HG02642 (cell line): ENCODE results near the gene ZC3H13.

Experiments used
- ATAC-seq: cut with Tn5 transposase; IDR thresholded peaks from one replicate; pipeline ENCODE4 v1.9.1; 2021; ENCODE audit warnings: mild to moderate bottlenecking; ENCODE audit not compliant: unreplicated experiment, poor library complexity

The ZC3H13 gene, protein sequence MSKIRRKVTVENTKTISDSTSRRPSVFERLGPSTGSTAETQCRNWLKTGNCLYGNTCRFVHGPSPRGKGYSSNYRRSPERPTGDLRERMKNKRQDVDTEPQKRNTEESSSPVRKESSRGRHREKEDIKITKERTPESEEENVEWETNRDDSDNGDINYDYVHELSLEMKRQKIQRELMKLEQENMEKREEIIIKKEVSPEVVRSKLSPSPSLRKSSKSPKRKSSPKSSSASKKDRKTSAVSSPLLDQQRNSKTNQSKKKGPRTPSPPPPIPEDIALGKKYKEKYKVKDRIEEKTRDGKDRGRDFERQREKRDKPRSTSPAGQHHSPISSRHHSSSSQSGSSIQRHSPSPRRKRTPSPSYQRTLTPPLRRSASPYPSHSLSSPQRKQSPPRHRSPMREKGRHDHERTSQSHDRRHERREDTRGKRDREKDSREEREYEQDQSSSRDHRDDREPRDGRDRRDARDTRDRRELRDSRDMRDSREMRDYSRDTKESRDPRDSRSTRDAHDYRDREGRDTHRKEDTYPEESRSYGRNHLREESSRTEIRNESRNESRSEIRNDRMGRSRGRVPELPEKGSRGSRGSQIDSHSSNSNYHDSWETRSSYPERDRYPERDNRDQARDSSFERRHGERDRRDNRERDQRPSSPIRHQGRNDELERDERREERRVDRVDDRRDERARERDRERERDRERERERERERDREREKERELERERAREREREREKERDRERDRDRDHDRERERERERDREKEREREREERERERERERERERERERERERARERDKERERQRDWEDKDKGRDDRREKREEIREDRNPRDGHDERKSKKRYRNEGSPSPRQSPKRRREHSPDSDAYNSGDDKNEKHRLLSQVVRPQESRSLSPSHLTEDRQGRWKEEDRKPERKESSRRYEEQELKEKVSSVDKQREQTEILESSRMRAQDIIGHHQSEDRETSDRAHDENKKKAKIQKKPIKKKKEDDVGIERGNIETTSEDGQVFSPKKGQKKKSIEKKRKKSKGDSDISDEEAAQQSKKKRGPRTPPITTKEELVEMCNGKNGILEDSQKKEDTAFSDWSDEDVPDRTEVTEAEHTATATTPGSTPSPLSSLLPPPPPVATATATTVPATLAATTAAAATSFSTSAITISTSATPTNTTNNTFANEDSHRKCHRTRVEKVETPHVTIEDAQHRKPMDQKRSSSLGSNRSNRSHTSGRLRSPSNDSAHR (N-terminal part only)

DNA sequence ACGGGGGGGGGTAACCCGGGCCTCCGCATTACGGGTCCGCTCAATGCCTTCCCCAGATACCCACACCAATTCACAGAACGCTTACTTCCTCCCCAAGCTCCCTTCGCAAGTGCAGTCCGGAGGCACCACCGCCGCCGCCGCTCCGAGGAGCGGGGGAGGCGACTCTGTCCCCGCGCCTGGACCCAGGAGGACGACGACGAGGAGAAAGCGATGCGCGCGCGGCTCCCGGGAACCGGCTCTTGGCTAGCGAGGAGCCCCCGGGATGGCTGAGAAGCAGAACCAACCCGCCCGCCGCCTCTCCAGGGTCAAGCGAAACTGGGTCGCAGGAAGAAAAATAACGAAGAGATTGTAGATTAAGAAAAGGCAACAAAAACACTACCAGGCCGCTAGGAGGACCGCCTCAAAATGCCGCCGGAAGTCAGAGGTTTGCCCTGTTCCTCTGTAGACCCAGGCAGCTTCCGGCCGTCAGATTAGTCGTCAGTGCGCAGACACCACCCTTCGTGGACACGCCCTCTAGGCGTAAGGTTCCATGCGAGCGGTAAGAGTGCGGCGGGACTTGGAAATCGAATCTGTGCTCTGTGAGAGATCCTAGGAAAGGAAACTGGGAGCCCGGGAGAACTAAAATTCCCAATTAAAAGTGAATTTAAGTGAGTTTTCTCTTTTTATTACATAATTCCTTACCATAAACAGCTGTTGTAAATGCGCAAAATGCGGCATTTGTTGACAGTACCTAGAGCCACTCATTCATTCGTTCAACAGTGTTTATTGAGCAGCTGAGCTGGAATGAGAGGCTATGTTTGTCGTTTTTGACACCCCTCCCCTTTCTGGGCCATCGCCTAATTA lies at the start of gene ZC3H13:
ZC3H13 (minus strand) TSS at position 428 of the 843 bp plus-strand sequence. CDS start 7,239 bp downstream, outside the sequence.
- peak; percentile 100 for ATAC-seq

DNA sequence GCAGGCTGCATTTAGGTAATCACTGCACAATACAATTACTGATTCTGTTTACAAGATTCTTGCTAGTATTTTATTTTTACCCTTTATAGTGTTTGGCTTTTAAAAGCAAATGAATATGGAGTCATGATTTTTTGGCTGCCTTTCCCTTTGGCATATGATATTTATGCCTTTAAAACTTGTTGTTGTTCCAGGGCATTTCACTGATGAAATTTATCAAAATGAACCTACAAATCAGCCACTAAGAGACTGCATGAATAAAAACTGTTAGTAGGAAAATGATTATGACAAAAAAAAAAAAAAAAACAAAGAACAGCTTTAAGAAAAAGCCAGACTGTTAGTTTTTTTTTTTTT lies 49.7 kb upstream of the ZC3H13 start:
- ATAC-seq = no peak

DNA sequence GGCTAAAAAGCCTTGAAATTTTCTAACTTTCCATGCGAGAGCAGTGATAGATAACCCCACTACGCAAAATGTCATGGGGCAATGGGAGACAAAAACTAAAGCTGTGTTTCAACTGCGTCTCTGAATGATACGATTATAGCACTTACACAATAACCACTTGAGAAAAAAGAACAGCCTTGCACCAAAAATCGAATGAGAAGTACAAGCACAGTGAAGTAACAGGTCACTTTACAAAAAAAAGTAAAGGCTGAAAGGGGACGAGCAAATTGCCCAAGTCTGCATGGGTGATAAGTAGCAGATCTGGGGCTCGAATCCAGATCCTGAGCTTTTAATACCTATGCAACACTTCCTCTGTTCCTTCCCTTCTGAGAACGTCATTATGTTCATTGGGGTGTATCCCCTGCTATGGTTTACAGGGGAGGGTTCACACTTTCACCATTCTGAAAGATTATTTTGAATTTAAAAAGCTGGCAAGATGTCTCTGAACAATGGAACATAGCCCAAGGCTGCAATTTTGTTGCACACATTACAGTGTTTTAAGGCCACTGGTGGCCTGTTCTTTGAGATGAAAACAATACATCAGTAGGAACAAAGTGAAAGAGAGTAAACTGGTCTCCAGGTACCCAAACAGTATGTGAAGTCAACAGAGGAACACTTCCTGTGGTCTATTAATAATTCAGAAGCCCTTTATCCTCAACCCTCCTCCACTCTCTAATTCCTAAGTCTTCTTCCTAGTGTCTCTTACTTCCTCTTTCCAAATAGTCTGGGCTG lies 49.1 kb upstream of the ZC3H13 start:
- ATAC-seq = no peak

DNA sequence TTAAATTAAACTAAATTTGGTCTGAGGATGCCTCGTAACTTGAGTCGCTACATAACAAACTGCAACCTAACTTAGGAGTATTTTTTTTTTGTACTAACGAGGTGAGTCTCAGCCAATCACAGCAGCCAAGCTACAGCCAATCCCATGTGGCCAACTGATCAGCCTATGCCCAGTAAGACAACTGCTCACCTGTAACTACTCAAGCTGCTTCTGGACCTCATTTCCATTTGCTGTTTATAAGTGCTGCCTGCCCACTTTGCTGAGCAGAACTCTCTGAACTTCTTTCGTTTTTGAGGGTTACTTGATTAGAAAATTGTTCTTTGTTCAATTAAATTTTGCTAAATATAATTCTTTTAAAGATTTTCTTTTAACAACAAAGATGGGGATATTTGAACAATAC lies 48.5 kb upstream of the ZC3H13 start:
- no peak for ATAC-seq

DNA sequence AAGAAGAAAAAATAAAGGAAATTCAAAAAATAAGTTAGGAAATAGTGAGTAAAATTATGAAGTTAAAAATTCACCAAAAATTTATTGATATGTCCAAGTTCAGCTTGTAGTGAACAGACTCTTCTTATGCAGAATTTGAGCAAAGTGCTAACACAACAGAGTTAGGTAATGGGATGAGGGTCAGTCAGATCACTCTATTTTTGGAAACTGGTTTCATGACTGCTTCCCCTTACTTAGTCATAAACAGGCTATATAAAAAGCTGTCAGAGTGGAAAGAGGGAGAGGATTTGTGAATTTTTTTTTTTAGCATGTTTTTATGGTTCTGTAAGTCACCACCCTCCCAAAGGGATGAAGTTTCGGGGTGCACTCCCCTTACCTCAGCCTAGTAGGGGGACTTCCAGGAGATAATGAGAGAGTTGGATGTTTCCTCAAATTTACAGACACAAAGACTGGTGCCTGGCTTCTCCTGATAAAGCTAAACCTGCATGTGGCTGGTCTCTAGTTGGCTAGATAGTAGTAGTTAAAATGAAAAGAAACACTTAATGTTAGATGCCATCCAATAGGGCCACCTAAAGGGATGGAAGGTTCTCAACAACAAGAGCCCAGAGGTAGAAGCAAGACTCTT lies 47.8 kb upstream of the ZC3H13 start:
- peak; percentile 46 for ATAC-seq

DNA sequence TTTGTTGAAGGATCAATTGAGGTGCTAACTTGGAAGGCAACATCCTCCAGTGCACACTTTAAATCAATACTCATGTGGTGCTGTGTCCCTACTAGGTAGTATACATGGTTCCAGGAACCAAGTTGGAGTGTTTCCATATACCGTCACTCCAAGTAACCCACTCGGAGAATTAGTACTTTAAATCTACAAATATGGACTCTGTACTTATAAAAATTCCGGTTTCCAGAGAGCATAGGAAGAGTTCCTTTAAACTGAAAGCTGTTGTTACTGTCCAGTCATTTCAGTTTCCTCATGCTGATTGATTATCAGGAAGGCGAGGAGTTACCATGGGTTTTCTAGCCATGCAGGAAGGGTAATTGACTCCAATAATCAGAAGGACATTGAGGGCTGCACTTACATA lies 45.1 kb upstream of the ZC3H13 start:
- ATAC-seq = no peak

DNA sequence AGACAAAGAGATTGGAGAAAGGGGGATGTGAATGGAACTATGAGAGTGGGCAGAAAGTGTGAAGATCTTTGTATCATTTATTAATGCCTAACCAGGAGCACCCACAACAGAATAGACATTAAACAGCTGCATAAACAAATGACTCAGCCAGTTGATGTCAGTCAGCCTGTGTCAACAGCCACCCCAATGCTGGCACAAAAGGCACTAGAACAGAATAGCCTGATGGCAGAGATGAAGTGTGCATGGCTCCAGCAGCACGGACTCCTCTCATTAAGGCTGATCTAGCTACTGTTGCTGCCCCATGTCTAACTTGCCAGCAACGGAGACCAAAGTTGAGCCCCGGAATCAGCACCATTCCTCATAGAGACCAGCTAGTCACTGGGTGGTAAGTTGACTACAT lies 44.5 kb upstream of the ZC3H13 start:
- ATAC-seq = no peak

DNA sequence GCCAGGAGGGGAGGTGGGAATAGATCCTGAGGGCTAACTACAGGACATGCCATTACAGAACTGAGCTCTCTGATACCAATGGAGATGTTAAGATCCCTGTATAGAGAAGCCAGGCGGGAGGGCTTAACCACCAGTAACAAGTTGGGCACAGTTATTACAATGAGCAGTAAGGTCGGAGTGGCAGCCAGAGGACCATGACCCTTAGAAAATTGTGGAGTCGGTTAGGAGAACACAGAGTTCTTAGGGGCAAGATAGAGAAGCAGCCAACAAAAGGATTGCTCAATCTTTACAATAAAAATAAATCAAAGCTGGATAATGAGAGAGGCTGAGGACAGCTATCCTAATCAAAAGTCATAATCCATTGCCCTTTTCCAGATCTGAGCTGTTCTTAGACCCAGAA lies 41.9 kb upstream of the ZC3H13 start:
- no peak for ATAC-seq

DNA sequence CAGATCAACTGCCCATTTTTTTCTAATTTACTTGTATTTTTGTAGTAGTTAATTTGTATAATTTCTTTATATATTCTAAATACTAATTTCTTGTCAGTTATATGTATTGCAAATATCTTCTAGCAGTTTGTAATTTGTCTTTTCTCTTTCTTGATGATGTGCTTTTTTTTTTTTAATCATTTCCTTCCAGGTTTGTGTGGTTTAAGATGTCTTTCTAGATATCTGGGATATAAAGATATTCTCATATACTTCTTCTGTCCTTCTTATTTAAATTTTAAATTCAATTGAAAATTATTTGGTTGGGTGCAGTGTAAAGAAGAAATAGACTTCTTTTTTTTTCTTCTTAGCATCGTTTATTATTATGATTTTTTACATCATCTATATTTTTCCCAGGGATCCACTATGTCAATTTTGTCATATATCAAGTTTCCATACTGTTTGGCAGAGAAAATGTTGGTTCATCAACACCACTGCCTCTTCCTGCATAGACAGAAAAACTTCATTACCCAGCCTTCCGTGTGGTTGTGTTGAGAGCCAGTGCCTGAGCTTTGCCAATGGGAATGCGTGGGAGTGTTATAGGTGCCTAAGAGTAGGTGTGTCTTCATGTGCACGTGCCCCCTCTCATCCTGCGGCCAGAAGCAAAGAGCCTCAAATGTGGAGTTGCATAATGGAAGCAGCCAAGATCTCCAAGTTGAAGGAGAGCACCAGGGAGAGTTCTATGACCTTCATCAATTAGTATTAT lies 36.4 kb upstream of the ZC3H13 start:
- no peak for ATAC-seq

DNA sequence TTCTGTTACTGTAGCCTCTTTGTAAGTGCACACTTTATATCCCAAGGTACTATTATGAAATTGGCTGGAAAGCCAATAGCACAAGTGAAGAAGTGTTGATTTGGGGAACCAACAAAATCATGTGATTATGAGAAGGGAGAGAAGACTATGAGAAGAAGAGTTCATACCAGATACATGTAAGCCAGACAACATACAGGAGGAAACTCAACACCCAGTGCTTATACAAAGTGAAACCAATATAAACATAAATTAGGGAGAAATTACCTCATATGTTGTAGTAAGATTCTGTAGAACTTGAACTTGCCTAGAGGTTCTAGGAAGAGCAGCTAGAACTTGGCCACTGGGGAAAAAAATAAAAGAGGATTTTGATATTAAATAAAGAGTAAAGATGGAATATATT lies 34.9 kb upstream of the ZC3H13 start:
- no peak for ATAC-seq

DNA sequence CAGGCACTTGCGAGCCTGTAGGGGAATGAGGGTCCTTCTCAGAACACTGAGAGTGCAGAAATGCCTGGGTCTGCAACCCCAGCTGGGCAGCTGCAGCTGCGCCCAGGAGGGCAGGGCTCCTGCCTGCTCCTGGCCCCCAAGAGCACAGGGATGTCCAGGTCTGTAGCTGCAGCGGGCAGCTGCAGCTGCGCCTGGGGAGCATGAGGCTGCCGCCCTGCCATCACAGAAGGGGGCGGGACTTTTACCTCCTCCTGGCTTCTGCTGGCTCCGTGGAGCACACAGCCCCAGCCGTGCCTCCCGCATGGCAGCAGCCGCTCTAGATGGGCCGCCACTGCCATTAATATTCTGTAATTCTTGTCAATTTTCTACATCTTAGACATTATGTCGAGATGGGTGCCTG lies 34.4 kb upstream of the ZC3H13 start:
- ATAC-seq = no peak

DNA sequence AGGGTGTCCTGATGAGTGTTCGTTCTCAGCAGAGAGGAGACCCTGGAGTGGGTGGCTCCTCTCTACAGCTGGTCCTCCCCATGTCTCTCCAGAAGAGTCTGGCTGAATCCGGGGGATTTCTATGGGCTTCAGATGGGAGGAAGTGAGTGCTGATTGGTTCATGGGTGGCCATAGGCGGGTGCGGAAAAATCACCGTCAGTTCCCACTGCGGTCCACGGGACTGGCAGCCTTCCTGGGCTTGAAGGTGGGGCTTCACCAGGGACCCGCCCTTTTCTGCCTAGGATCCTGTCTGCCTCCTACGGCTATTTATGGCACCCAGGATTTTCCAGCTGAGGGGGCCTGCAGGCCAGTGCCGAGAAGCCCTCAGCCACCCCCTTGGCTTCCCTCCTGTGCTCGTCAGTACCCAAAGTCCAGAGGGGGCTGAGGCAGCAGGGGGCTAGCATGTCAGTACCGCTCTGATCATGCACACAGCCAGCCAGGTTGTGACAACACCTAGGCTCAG lies 33.9 kb upstream of the ZC3H13 start:
- no peak for ATAC-seq

DNA sequence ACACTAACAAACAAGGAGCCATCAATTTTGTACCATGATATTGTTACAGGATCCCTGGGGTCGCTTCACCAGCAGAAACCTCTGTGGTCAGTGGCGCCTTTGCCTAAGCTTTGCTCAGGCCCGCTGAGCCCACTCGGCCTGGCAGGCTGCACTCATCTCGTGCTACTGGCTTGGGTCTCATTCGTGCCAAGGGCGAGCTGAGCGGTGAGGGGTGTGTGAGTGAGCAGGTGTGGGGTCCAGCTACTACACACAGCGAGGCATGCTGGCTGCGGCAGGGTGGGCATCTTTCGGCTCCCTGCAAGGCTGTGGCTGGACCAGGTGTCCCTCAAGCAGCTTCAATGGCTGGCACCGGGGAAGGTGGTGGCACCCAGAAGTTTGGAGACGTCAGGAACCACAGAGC lies 33.2 kb upstream of the ZC3H13 start:
- ATAC-seq = no peak

DNA sequence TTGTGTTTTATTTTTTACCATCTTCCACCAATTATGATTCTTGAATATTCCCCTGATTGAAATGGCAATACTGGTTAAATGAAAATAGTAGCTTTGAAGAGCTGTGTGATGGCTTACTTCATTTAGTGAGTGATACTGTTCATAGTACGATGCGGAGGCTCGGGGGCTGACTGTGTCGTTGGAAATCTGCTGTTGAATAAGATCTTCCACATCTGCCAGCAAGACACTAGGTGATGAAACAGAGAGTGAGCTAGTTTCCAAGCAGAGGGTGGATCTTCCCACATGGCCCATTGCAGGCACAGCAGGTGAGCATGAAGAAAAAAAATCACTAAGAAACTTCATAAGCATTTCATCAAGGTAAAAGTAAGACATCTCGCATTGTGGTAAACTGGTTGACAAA lies 29.8 kb upstream of the ZC3H13 start:
- no peak for ATAC-seq

DNA sequence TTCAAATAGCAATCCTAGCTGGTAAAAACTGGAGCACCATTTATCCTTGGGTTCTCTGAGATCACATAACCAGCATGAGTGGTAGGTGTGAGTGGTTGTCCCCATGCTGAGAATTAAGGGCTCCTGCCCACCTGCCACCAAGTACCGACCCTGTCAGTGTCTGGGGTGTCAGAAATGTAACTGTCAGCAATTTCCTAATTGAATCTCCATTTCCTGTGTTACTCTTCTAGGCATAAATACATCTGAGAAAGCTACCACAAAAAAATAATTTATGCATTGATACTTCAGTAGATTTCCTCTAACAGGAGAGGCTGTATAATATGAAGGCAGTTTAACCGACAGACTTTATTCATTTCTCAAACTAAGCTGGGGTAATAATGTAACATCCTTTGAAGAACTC lies 27.2 kb upstream of the ZC3H13 start:
- ATAC-seq = no peak

DNA sequence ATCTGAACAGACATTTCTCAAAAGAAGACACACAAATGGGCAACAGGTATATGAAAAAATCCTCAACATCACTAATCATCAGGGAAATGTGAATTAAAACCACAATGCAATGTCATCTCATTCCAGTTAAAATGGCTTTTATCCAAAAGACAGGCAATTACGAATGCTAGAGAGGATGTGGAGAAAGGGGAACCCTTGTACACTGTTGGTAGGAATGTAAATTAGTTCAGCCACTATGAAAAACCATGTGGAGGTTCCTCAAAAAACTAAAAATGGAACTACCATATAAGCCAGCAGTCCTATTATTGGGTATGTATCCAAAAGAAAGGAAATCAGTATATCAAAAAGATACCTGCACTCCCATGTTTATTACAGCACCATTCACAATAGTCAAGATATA lies 24.7 kb upstream of the ZC3H13 start:
- no peak for ATAC-seq

DNA sequence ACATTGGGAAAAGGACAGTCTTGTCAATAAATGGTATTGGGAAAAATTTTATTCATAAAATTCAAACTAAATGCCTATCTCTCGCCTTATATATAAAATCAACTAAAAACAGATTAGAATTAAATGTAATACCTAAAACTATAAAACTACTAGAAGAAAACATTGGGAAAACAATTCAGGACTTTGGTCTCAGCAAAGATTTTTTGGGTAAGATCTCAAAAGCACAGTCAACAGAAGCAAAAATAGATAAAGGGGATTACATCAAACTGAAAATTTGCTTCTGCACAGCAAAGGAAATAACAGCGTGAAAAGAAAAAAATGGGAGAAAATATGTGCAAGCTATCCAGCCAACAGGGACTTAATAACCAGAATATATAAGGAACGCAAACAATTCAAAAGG lies 24.3 kb upstream of the ZC3H13 start:
- no peak for ATAC-seq

DNA sequence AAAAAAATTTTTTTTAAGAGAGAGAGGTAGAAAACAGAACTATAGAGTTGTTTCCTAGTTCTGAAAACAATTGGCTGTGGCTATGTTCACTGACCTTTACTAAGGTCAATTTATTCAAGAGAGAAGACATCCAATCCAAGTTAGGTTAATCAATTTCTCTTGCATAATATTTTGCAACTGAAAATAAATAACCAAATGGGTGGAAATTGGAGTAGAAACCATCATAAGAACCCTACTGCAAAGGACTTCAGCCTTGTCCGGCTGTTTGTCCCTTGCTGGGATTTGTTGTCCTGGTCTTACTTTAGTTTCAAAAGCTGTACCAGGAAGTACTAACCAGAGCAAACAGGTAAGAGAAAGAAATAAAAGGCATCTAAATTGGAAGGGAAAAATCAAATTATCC lies 23.3 kb upstream of the ZC3H13 start:
- ATAC-seq = no peak
